Ovary (tissue), 3 donors: ENCODE data around the gene TRNAU1AP.

Source experiments
- CTCF ChIP-seq, 3 donors: fragments of 450-650 bp in 2 of 3; fragments of 200-600 bp in 1 of 3; IDR thresholded peaks; one replicate each; pipeline versions ENCODE4 v1.5.1 to v1.8.0; 2016 to 2022; ENCODE audit warnings: antibody characterized with exemption in 3 of 3, mild to moderate bottlenecking in 1 of 3
- EP300 ChIP-seq: sonication (generic); formaldehyde crosslinking; IDR thresholded peaks from one replicate; pipeline ENCODE4 v1.6.1; 2017; ENCODE audit warnings: antibody characterized with exemption
- POLR2A ChIP-seq: fragments of 450-650 bp; IDR thresholded peaks from one replicate; pipeline ENCODE4 v1.6.1; 2017; ENCODE audit warnings: antibody characterized with exemption, mild to moderate bottlenecking, moderate library complexity
- donor health status: DM: no; HTN: no; CAD: no.

DNA sequence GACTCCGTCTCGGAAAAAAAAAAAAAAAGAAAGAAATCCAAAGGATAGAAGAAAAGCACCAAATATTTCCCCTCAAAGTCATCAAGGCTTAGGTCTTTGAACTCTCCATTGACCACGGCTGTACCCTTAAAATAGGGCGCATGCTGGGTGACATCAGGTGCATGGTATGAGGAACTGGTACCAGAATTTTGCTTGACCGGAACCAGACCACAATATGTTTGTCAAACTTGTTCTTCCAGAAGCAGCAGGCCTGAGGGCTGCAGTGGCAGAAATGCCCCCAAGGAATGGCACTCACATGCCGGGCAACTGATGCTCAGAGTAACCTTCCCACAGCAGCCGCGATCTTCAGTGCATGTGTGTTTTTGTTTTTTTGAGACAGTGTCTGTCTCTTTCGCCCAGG lies 26.0 kb upstream of the TRNAU1AP start:
- TF ChIP-seq CTCF (IDR thresholded peaks at IDR 0.05) = no peak
- no peak for TF ChIP-seq EP300
- TF ChIP-seq POLR2A = no peak
